UCSD-AML1 (cell line): ENCODE data around the gene TMEM106A.
"Not testable (repeated sequence)": the region's sequence is repeated elsewhere in the genome, so short reads cannot be mapped to it uniquely, and the experiment has no call there.

Experiments
- DNase-seq: peaks from one replicate; lab custom pipeline; 2025; ENCODE audit not compliant: unreplicated experiment; lab: John Stamatoyannopoulos, UW

Gene TMEM106A

DNA sequence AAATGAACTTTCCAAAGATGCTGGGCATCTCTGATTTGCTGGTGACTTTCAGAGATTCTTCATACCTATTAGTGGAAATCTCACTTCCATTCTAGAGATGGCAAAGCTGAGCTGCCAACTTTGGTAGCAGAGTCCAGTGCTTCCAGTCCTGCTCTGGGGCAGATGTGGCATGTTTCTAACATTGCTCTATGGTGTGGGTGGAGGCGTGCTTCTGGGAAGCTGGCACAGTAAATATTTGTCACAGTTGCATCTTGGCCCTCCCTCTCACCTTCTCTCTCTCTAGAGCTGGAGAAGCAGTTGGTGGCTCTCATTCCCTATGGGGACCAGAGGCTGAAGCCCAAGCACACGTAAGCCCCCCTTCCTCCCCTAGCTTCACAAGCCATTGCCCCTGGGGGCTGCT, 1.9 kb downstream of the TMEM106A start:
- no peak for DNase-seq

DNA sequence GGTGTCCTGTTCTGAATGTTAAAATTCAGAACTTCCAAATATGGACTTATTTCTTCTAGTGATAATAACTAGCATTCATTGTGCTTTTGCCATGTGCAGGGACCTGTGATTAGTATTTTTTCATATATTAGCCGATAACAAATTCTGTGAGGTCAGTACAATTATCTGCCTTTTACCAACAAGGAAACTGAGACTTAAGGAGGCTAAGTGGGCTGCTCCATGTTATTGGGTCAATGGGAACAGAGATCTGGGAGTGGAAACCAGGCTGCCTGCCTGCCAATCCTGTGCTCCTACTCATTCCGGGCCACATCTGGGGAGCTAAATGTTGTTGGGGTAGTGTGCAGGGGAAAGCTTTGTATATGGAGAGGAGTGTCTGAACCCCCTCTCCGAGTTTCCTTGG, 3.7 kb downstream of the TMEM106A start:
- DNase-seq, result no peak

GRCh38 chr17:43216369-43216761, 4.7 kb downstream of the TMEM106A start:
- DNase-seq, result no peak

DNA sequence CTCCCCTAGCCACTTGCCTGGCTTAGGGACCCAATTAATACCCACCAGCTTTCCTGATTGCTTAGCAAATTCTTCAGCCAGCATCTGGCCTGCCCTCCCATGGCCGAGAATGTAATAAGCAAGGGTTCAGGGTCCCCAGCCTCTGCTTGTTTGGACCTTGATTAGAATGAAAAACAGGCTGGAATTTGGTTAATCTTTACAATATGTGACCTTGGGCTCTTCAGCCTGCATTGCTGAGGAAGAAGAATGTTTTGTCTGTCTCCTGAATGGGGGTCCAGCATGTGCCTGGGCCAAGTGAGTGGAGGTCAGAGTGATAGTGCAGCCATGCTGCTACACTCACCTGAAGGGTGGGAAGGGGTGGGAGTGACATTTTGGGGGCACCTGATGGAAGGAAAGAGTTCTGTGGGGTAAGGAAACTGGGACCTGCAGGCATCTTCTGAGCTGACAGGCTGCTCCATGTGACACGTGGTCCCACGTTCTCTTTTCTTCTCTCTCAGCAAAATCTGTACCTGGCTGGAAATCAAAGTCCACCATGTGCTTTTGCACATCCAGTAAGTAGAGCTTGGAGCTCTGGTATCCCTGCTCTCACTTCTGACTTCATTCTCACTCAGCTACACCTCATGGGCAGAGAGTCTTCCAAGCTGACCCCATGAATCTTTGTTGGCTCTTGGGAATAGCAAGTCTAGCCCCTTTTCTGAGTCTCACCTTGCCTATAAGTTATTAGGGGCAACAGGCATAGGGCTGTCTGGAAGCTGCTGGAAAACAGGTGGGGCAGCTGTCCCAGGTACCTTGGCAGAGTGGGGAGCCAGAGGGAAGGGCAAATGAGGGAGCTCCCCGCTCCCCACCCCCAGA, 5.3 kb downstream of the TMEM106A start:
- DNase-seq, result no peak

- no peak for DNase-seq
Measured at GRCh38 chr17:43217614-43218087, 6.0 kb downstream of the TMEM106A start.

DNA sequence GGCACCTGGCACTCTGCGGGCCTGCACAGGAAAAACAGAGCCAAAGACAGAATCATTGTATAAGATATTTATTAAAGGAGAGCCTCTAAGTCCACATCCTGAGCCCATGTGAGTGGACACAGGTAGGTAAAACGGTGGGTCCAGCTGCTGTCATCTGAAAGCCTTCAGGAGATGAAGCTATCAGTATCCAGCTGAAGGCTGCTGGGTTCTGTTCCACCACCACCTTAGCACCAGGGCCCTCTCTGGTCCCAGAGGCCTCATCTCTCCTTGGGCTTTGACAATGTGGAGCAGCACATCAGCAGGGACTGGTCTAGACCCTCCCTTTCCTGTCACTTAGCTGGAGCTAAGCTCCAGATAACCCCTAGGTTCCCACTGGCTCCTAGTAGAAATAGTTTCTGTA, 7.3 kb downstream of the TMEM106A start:
- DNase-seq, result no peak

- no peak for DNase-seq
Measured at GRCh38 chr17:43219746-43220380, 8.2 kb downstream of the TMEM106A start.

DNA sequence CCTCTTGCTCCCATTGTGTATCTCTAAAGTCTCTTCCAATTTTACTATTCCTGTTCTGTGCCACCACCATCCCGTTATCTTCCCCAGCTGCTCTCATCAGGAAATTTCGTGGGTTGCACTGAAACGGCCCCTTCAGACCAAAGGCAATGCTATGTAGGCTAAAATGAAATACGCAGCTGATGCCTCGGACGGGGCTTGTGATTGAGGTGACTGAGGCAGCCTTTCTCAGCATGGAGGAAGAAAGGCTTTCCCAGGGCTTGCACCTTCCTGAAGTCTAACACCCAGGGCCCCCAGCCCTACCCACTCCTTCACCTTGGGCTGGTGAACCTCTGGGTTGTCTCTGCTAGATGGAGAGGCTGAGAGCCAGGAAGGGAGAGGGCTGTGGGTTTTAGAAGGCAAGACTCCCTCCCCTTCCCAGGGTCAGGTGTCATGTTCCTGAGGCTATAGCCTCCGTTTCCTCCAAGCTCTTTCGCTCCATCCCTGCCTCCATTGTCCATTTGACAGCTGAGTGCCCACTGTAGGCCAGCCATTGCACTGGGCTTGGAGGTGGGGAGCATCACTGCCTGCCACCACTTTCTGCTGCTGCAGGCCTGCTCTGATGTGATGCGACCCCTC, 8.9 kb downstream of the TMEM106A start:
- DNase-seq, result no peak

GRCh38 chr17:43224146-43224705, 12.6 kb downstream of the TMEM106A start:
- no peak for DNase-seq

DNA sequence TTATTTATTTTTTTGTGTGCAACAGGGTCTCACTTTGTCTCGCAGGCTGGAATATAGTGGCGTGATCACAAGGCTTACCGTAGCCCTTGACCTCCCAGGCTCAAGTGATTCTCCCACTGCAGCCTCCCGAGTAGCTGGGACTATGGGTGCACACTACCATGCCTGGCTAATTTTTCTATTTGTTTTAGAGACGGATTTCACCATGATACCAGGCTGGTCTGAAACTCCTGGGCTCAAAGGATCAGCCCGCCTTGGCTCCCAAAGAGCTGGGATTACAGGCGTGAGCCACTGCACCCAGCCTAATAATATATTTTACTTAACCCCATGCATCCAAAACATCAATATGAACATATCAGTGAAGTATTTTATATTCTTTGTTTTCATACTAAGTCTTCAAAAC, 14.7 kb downstream of the TMEM106A start:
- DNase-seq, result no peak

DNA sequence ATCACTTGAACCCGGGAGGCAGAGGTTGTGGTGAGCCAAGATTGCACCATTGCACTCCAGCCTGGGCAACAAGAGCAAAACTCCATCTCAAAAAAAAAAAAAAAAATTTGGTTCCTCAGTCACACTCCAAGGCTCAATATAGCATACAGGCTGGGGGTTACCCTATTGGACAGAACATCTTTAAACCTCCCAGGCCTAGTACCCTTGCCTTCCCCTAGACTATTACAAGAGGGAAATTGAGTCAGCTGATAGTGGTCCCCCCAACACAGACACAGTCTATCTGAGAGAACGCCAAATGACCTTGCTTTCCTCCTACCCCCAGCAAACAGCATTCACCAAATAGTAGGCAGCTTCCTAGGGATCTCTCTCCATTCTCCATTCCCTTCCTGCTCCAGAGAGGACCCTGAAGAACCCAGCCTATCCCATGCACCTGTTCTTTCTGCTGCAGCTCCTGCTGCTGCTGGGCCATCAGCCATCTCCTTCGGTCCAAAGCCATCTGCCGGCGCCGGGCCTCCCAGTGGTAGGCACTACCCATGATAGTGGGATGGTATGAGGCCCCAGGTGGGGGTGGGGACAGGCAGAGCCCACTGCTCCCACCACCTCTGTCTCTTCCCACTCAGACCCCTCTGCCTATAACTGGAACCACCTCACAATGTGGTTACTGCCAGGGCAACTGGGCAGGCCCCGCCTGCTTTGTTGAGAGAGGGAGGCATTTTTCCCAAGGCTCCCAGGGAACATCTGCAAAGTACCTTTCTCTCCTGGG, 16.5 kb downstream of the TMEM106A start, which contains the start of gene CCDC200:
CCDC200 (minus strand) TSS at position 604 of the 763 bp plus-strand sequence; CDS start at position 535, 69 bp downstream.
- DNase-seq, result not testable (repeated sequence)

GRCh38 chr17:43231205-43232020, 19.7 kb downstream of the TMEM106A start:
- not testable (repeated sequence) for DNase-seq

DNA sequence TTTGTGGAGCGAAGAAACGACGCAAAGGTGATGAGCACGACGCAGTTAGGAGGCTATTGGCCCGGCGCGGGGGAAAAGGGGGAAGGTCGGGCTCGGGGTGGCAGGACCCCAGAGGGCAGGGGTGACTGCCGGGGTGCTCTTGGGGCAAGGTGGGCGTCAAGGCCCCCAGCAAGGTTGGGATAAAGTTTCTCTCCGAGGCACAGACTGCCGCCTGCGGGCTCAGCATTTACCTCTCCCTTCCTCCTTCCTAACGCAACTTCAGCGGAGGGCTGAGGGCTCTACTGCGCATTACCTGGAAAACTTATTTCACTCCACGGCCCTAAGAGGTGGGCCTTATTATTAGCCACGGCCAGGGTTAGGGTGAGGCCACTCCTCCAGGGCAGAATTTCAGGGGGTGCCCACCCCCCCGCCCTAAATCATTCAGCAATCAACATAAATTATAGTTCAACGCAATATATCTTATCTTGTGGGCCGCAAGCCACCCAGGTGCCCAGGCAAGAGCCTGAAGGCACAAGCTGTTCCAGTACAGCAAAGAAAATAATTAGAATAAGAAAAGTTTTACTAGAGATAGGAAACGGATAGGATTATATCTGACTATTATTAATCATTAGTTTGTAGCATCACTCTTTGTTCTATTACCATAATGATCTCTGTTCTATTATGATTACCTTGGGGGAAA, 20.5 kb downstream of the TMEM106A start:
- not testable (repeated sequence) for DNase-seq

- not testable (repeated sequence) for DNase-seq
Measured at GRCh38 chr17:43233263-43233662, 21.6 kb downstream of the TMEM106A start.

GRCh38 chr17:43233877-43234276, 22.2 kb downstream of the TMEM106A start, which contains the start of gene RNU2-1:
TSS of gene RNU2-1 (minus strand) at chr17:43233977.
- DNase-seq, result not testable (repeated sequence)

DNA sequence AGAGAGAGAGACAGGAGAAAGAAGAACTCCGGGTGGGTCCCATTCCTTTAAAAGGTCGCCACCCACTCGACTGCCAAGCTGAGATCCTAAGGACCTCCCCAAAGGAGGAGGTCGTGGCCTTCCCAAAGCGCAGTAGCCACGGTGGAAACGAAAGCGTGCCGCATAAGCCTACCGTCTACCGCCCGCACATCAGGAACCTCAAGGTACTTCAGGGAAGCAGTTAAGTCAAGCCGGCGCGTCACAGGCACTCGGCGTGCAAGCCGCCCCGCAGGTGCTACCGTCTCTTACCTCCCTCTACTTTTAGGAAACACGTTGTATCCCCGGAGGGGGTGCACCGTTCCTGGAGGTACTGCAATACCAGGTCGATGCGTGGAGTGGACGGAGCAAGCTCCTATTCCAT, 27.9 kb downstream of the TMEM106A start:
- not testable (repeated sequence) for DNase-seq

DNA sequence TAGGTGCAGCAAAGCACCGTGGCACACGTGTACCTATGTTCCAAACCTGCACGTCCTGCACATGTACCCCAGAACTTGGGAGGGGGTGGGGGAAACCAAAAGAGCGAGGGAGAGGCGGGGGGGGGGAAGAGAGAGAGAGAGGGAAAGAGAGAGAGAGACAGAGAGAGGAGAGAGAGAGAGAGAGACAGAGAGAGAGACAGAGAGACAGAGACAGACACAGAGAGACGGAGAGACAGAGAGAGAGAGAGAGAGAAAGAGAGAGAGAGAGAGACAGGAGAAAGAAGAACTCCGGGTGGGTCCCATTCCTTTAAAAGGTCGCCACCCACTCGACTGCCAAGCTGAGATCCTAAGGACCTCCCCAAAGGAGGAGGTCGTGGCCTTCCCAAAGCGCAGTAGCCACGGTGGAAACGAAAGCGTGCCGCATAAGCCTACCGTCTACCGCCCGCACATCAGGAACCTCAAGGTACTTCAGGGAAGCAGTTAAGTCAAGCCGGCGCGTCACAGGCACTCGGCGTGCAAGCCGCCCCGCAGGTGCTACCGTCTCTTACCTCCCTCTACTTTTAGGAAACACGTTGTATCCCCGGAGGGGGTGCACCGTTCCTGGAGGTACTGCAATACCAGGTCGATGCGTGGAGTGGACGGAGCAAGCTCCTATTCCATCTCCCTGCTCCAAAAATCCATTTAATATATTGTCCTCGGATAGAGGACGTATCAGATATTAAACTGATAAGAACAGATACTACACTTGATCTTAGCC, 29.1 kb downstream of the TMEM106A start:
- not testable (repeated sequence) for DNase-seq

DNA sequence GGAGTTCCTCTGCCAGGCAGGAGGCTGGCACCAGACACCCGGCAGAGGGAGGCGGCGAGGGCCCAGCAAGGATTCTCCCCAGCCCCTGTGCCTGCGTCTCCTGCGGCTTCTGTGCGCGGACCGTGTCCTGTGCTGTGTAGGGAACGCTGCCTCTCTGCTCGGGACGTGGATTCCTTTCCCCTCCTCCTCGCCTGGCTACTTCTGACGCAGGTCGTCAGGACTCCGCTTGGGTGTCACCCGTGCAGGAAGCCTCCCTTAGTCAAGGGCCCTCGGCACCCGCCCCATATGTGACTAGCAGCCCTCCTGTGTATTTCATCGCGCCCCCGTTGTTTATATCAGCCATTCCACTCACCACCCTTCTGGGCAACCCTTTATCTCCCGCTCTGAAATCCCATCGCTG, 34.8 kb downstream of the TMEM106A start:
- DNase-seq, result not testable (repeated sequence)
